GM21825 (cell line): Measurements from ENCODE around the gene UCKL1.

Source experiments
- ATAC-seq: cut with Tn5 transposase; IDR thresholded peaks from one replicate; pipeline ENCODE4 v1.9.1; 2021; ENCODE audit warnings: mild to moderate bottlenecking, moderate library complexity; ENCODE audit not compliant: unreplicated experiment

UCKL1 gene

DNA sequence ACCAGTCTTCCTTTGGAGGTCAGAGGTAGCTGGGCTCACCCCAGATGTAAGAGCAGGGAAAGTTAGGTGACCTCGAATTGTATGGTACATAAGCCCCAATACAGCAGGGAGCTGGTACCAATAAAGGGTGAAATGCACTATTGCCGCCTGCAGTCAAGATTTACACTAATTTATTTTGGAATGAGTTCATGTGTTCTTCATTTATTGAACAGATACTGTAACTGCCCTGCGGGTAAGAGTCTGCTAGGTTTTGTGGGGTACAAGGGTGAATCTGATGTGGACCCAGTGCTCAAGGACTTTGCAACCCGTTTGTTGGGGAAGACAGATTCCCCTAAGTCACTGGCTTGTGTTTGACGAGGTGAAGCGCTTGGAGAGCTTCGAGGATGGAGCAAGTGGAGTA is 63.8 kb downstream of the UCKL1 start:
- no peak for ATAC-seq

DNA sequence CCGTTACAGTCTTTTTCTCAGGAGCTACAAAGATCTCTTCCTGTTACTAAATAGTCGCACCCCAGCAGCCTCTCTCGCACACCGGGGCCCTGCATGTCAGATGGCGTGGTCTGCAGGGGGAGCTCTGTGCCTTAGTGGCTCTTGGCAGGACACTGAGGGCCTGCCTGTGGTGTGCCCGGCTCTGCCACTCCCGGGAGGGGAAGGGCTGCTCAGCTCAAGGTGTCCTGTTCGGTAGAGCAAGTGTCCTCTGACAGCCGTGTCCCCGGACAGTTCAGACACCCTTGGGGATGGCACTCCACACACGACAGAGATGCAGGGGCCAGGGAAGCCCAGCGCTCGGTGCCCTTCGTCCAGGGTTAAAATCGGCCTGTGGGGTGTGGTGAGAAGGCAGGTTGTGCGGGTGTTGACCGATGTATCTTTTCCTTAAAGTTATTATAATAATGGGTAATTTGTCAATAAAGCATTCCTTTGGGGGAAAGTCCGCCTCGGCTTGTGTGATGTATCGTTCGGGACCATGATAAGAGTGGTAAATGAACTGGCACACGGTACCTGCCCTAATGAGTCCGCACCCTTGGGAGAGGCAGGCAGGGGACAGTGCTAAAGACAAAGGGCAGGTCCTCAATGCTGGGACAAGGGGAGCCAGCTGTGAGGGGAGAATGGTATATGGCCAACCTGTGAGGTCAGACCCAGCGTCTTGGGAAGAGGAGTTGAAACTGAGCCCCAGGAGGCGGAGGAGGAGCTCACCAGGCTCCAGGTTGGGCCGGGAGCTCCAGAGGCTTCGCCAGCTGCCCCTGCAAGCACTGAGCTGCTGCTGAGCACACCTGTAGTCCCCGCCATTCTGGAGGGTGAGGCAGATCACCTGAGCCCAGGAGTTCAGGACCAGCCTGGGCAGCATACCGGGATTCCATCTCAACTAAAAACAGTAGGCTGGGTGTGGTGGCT is 64.9 kb downstream of the UCKL1 start:
- no peak for ATAC-seq

DNA sequence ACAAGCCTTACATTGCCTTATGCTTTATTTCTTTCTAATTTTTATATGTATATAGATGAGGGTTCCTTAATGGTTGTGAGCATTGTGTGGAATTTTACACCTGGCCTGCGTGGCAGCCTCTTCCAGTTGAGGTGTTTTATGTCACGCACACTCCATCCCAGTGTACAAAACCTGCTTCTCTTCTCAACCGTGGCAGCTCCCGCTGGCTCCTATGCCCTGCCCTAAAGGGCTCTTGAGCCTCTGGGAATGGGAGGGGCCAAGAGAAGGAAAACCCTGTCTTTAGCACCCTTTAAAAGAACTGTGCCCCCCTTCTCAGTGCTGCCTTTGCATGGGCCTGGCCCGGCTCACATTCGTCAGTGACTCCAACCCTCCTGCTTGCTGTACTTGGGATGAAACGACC is 65.6 kb downstream of the UCKL1 start:
- ATAC-seq, result no peak

DNA sequence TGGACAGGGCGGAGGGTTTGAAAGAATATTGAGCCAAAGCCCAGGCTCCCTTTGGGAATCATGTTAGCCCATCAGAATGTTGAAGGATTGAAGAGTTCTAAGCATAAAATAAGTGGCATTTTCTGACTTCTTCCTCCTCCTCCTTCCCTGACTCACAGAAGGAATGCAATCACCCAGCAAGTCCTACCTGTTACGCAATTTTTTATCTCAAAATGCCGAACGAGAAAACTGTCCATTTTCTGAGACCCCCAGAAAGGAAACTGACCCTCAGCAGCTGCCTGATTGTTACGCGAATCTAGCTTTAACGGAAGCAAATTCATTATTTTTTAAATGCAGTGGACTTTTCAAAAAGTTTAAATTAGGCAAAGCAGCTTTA is 66.0 kb downstream of the UCKL1 start:
- ATAC-seq, result no peak
